HG02571 (cell line): ENCODE data around the gene AMMECR1.
"Not testable (repeated sequence)": the region's sequence is repeated elsewhere in the genome, so short reads cannot be mapped to it uniquely, and the experiment has no call there.

ENCODE experiments used
- ATAC-seq: cut with Tn5 transposase; IDR thresholded peaks from one replicate; pipeline ENCODE4 v1.9.1; 2021; ENCODE audit warnings: mild to moderate bottlenecking, moderate library complexity; ENCODE audit not compliant: unreplicated experiment

The AMMECR1 gene

DNA sequence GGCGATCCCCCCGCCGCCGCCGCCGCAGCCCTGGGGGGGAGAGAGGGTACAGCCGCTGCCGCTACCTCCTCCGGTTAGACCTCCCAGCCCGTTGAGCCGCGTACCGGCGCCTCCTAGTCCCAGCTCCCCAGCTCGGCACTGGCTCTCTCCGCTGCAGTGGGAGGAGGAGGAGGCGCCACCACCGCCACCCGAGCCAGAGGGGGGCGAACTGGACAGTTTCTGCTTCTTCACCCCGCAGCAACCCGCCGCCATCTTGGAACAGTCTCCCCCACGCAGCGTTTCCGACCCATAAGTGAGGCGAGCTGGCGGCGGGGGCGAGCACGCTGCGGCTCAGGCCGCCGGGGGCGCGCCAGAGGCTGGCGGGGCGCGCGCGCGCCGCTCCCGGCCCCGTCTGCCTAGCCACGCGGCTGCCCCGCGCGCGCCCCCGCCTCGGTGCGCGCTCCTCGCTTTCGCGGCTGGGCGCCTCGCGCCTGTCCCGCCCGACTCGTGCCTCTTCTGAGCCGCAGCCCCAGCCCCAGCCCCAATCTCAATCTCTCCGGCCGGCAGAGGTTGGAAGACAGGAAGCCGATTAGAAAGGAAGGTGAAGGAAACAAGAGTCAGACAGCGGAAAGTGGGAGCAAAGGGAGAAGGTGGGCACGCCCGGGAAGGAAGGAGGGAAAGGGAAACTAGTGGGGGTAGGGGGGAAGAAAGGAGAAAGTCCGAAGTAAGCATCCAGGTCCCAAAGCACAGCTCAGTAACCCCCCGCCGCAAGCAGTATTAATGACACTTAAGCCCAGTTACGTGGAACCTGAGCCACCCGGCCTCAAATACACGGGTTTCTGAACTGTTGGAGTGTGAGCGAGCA, at the start of gene AMMECR1:
TSS of gene AMMECR1 (minus strand) at position 266 of the 844 bp plus-strand sequence. CDS start at position 252, 14 bp downstream.
- ATAC-seq: peak; percentile 67

DNA sequence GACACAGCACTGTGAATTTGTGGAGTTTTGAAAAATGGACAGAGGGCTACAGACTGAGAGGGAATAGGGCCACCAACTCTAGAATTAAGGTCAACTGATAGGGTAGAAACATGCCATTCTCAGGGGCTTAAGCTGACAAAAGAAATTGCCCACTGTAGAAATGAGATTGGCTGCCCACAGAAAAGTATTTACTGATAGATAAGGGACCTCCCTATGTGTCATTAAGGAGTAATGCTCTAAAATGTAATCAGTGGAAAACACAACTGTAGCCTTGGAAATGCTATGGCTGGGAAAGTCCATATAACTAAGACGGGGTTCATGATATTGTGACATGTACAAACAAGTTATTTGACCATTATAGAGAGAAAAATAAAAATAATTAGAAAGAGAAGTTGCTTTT, 45.4 kb upstream of the AMMECR1 start:
- no peak for ATAC-seq

DNA sequence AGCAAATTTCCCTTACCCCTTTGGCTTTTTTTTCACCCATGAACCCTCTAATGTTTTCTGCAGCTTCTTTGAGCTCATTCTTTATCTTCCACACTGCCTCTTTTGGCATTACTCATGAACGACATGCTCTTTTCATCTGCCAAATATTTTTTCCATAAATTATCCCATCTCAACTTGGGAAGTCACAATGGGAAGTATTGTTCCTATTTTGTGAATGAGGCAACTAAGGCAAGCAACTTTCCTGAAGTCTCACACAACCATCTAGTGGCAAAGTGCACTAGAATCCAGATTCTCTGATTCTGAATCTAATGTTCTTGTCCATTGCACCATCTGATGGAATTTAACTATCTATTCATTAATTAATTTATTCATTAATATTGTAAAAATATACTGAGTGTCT, 41.4 kb upstream of the AMMECR1 start:
- ATAC-seq: no peak

DNA sequence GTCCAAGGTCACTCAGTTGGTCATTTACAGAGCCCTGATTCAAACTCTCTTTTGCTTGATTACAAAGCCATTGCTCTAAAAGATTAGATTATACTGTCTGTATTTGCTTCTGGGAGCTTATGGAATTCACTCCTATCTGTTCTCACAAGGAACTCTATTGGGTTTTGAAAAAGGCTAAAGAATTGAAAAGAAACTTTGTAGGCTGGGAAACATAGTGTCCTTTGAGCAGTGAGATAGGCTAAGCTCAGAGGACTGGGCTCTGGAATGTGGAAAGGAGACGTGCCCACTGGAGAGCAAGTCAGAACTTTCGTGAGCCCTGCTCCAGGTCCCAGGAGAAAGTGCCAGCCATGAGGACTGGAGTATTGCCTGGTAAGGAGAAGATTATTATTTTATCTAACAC, 40.7 kb upstream of the AMMECR1 start, which contains the start of gene RTL9:
TSS of gene RTL9 (plus strand) at position 301 of the 400 bp plus-strand sequence. CDS start 91,770 bp downstream, outside the sequence.
- ATAC-seq: no peak

DNA sequence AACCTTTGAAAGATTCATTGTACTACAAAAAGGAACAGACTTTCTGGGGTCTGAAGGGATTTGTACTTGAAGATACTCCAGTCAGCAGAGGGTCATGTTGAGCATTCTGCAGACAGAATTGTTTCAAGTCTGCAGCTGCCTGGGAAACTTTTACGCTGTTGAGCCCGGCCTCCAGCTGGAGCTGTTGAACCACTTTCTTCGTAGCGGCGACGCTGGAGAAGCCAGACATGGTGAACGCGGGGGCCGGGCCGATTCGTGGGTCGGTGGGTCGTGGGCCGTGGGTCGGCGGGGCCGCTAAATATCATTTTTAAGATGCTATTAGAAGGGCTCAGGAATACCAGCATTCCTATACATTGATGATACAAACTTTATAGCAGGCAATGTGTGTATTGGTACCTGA, 28.8 kb upstream of the AMMECR1 start:
- ATAC-seq: no peak

DNA sequence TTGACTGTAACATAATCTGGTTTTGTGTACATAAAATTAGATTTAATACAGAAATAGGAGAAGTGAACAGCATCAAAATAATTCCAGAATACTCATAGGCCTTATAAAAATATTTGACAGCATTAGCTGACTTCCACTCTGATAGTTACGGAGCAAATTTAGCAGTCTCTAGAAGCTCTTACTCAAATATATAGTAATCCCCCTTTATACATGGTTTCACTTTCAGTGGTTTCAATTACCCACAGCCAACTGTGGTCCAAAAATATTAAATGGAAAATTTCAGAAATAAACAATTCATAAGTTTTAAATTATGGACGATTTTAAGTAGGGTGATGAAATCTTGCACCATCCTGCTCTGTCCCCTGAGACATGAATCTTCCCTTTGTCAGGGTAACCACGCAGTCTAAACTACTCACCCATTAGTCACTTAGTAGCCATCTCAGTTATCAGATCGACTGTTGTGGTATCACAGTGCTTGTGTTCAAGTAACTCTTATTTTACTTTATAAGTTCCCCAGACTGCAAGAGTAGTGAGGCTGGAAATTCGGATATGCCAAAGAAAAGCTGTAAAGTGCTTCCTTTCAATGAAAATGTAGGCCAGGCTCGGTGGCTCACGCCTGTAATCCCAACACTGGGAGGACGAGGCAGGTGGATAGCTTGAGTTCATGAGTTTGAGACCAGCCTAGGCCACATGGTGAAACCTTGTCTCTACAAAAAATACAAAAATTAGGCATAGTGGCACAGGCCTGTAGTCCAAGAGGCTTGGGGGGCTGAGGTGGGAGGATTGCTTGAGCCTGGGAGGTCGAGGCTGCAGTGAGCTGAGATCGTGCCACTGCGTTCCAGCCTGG, 23.5 kb upstream of the AMMECR1 start:
- no peak for ATAC-seq

DNA sequence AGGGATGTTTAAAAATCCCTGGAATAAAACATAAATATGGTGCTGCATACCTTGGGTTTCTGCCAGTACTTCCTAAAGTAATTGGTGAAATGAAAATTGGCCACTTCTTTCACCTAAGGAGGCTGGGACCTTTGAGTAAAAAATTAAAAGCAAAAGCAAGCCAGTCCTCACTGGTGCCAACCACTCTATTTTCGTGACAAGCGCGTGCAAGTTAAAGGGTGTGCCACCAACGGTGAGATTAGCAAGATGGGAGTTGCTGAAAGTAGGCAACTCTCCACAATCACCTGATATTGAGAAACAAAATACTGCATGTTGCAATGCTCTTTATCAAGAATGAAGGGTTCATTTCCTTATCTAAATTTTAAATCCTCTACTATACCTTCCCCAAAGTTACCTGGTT, 21.1 kb upstream of the AMMECR1 start:
- no peak for ATAC-seq

DNA sequence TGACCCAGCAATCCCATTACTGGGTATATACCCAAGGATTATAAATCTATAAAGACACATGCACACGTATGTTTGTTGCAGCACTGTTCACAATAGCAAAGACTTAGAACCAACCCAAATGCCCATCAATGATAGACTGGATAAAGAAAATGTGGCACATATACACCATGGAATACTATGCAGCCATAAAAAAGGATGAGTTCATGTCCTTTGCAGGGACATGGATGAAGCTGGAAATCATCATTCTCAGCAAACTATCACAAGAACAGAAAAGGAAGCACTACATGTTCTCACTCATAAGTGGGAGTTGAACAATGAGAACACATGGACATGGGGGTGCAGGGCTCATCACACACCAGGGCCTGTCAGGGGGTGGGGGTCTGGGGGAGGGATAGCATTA, 15.6 kb upstream of the AMMECR1 start:
- not testable (repeated sequence) for ATAC-seq

DNA sequence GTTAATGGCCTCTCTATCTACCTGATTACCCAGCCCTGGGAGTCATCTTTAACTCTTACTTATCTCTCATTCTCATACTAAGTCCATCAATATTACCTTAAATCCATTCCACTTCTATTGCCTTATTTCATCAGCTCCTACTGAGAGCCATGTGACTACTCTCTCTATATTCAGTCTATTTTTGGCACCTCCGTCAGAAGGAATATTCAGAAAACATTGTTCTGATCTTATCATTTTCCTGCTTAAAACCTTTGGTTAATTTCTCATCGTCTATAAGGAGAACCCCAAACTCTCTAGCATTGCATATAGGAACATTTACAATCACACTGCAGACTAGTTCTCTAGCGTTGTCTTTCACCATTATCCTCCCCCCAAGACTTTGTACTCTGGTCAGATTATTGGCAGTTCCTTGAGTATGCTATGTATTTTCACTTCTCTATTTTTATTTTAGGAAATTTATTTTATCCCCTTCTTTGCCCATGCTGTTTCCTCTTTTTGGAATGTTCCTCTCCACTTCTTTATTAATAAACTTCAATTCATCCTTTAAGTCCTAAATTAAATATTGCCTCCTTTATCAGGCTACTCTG, 13.7 kb upstream of the AMMECR1 start:
- ATAC-seq: no peak

DNA sequence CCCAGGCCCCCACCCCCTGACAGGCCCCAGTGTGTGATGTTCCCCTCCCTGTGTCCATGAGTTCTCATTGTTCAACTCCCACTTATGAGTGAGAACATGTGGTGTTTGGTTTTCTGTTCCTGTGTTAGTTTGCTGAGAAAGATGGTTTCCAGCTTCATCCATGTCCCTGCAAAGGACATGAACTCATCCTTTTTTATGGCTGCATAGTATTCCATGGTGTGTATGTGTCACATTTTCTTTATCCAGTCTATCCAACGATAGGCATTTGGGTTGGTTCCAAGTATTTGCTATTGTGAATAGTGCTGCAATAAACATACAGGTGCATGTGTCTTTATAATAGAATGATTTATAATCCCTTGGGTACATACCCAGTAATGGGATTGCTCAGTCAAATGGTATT, 10.7 kb upstream of the AMMECR1 start:
- ATAC-seq: not testable (repeated sequence)

DNA sequence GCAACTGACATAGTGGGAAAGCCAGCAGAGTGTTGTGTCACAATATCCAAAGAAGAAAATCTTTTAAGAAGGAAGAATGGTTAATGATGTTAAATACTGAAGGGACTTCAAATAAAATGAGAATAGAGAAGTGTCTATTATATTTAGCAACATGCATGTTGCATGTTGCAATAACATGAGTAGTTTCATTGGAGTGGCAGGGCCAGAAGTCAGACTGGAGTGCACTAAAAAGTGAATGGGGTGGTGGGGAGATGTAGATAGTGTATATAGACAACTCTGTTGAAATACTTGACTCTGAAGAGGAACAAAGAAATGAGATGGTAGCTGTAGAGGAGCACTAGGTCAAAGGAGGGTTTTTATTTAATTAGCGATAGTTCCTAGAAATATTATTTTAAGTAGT, 9.5 kb upstream of the AMMECR1 start:
- no peak for ATAC-seq

DNA sequence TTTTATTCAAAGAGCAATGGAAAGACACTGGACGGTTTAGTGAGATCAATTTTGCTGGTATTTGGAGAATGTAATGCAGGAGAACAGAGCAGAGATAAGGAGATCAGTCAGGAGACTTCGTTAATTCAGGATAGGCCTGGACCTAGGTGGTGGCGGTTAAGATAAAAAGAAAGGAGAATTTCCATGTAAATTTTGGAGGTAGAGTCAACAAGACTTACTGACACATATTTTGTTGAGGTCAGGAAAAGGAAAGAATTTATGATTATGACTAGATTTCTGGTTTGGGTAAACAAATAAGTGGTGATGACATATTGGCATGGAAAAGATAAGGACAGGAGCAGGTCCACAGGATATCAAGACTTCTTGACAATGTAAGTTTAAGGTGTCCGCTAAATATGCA, 8.8 kb upstream of the AMMECR1 start:
- ATAC-seq: no peak

DNA sequence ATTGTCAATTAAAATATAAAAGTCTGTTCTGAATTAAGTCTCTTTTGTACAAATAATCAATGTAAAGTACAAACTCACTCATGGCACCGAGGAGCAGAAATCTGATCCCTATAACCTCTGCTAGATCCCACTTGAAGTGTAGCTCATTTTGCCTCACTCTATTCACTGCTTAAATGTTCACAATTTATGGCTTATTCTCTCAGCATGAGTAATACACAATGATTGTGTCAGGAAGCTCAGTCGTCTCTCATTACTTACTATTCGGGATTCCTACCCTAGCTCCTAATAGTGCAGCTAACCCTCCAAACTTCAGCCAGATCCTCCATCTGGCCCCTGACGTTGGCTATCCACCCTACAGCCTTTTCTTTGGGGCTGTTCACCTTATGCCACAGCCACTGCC, 4.7 kb upstream of the AMMECR1 start:
- ATAC-seq: no peak

DNA sequence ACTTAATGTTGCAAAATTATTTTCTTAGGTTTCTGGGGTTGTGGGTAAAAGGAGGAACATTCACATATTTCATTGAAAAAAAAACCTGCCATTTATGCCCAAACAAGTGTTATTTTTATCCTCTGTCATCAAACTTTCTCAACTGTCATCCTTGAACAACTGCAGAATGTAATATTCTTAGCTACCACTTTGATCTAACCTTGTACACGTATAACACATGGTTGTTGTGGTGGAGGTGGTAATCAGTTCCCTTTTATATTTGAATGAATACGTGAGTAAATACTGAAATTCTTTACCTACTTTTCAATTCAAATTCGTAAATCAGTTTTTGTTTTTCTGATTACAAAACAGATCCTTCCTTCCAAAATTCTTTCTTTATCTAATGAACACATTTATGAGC, 3.8 kb upstream of the AMMECR1 start:
- no peak for ATAC-seq

DNA sequence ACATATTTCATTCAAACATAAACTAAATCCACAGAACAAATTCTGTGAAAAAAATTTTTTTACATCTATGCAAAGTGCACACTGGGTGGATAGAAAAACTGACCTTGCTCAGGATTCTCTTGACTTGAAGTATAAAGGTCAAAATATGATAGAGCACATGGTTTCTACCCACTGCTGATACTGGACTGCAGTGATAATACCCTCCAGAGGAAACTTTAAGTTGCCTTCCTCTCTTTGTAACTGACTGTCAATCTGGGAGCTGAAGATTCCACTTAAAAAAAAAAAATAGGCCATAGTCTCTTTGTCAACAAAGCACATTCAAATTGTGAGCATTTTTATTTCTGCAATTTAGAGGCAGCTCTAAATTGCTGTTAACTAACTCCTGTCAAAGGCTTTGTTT, 3.2 kb upstream of the AMMECR1 start:
- ATAC-seq: no peak

DNA sequence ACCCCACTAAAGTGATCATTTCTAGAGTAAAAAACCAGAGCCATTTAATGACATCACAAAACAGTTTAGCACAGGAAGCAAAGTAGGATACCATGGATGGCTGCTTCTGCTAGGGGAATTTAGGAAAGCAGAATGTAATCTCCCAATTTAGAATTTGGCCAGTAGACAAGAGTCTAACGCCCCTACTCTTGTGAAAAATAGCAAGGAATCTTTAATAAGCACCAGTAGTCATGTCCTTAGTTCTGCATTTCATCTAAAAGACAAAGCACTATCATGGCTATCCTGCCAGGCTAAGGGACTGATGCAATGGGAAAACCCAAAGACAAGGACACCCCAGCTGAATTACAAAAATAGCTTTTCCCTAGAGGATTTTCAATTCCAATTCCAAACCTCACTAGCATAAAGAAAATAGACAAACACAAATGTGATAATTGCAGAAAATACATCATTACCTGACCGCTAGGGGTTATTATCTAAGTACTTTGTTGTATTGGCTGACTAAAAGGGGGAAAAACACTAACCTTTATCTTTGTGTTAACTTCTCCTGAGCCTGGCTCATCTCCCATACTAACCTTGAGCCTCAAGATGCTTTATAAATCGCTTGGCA, 2.6 kb upstream of the AMMECR1 start:
- ATAC-seq: no peak

DNA sequence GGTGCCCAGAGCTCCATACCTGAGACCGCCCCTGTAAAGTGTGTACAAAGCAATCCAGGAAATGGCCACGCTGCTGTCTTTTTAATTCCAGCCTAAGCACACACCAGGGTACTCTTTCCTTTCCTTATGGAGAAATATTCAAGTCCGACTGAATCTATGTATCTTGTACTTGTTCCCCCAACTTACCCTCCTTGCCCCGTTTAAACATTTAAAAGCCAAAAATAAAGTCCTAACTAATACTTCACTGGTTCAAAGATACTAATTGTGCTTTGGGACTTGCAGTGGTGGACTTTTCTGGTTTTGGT, 731 bp upstream of the AMMECR1 start:
- peak; percentile 32 for ATAC-seq

DNA sequence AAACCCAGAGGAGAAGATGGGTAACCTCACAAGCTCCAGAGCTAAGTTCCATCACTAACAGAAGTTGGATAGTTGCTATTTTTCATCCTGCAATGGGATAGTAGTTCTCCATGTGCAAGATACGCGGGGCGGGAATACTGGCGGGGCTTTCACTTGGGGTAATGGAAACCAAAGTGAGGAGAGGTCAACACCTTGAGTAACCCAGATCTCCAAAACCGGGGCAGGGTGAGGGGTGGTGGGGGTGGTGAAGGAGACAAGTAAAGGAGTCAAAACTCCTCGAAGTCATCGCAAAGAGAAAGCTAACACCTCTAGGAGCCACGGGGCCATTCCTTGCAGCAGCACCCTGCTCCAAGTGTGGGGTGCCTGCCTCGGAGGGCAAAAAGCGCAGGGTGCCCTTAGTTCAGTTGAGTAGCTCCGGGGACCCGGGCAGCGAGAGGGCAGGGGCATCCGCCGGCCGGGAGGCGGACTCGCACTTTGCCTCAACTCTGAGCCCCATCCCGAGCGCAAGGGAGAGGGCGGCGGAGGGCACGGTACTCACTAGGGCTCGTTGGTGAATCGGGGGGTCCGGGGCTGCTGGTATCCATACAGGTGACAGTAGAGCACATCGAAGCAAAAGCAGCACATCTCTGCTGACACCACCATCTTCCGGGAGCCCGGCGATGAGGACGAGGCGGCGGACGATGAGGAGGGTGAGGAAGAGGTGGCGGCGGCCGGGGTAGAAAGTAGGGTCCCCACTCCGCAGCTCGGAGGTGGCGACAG, 645 bp downstream of the AMMECR1 start:
- ATAC-seq: peak; percentile 26

DNA sequence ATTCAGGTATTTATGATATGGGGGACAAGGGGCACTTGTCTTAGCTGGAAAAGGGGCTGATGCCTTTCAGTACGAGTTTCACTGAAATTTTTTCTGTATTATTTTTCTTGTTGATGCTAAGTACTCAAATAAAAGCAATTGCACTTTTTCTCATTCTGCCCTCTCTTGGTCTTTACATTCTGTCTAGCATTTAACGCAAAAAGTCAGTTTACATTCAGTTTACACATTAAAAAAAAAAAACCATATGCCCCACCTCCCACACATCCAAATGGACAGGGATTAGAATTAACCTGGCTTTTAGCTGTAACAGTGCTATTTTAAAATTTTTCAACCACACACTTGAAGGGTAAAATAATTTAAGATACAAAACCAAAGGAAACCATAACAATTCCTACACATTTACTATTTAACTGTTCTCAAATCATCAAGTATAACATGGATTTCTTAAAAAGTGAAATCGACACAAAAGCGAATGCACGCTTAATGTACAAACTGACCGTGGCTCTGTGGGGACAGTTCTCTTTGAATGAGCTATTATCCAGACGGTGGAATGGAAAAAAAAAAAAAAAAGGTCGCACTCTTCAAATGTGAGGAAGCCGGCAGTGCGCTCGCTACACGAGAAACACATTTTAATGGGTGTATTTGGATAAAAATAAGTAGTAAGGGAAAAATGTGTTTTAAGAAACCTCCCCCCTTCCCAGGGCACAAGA, 1.4 kb downstream of the AMMECR1 start:
- ATAC-seq: no peak

DNA sequence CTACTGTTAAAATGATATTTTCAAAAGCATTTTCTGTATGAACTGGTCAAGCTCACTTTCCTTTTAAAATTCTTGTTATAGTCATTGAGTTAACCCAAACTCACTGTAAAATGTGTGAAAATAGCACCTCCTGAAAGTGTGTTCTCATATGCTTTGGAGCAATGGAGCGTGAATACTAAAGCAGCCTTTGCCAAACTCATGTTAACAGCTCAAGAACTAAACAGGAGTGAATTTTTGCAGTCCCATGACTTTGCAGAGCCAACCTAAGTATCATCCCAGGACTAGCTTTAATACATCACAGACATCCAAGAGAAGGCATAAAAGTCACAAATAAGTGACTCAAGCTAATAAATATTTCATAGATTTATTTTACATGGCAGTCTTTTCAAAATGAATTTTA, 2.3 kb downstream of the AMMECR1 start:
- no peak for ATAC-seq
